DMS153 (cell line): ENCODE data around the gene CMSS1.

Experiments used
- DNase-seq: peaks from one replicate; lab custom pipeline; 2025; lab: John Stamatoyannopoulos, UW

Gene CMSS1

DNA sequence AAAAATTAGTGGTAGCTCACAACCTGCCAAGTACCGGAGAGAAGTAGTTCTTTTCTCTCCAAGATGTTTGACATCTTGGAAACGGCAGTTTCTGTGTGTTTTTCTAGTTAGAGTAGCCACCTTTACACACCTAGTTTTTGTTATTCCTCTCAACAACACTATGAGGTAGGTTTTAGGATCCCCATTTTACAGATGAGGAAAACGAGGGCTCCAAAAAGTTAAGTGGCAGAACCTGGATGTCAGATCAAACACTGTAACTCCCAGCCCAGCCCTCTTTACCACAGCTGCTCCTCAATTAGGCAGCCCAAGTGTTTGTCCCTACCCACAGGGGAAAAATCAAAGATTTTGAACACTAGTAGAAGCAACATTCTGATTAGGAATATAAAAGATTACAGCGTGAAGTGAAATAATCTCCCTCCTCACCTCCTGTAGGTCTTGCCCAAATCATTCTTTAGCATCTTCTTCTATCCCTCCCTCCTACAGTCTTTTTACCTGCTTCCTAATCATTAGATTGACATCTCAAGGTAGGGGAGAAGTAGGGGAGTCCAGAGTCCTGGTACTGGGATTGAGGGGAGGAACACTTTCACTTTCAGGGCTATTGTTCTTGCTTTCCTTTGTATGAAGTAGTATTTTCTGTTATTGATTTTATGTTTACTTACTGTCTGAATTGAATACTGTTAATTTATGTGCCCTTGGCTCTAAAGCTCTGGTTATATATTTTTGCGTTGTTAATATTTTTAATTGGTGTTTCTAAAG lies 142.6 kb downstream of the CMSS1 start:
- no peak for DNase-seq

DNA sequence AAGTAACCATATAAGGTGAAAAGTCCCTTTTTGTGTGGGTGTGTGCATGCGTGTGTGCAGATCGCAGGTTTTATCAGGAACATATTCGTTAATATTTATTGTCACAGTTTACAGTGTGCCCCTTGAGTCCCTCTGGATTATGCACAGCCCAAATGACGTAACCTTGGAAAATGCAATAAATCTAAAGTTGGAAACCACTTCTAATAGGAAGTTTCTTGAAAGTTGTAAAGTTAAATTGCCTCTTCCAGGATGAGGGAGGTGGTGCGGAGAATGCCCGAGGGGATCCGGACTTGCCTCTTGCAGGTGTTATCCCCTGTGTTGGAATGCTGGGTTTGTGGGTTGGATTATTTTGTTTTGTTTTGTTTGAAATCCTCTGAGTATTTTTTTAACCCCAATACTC lies 143.3 kb downstream of the CMSS1 start:
- DNase-seq = no peak

DNA sequence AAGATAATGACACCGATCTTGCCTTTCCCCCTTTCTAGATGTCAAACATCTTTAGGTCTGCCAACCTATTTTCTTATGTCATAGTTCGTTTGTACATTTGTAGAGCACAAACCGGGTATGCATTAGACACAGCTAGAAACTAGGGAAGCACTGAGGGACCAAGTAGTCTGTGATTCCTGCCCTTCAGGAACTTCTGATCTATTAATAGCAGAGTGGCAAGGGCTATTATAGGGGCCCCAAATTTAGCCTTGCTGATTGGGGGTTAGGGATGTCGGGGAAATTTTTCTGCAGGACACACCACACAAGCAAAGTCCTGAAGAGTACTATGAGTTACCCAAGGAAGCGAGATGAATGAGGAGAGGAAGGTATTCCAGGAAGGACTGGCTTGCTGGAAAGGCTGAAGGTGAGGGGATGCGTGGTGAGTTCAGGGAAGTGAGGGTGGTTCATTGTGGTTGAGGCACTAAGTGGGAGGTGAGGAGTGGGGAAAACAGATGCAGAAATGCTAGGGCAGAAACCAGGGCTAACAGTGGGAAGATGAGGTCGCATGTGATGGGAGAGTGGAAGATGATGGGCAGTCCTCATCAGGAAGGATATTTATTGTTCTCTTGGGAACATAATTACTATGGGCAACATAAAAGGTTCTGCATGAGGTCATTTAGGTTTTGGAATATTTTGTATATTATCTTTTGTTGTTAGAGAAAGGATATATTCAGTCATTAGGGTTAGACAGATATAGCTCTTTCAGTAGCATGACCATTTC lies 144.3 kb downstream of the CMSS1 start:
- DNase-seq = no peak

DNA sequence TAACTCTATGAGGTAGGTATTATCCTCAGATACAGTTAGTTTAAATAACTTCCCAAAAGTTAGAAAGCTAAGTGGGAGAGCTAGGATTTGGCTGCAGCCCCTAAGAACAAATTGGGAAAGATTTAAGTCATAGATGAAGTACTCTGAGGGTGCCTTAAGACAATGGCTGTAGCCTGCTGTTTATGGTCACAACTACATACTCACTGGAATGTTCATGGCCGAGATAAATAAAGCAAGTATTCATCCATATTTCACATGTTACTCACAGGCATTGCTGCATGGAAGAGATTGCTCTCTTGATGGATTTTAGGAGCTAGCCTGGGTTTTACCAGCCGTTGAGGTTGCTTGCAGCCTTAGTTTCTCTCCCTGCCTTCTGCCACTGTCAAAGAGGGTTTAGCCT lies 145.0 kb downstream of the CMSS1 start:
- DNase-seq = no peak

DNA sequence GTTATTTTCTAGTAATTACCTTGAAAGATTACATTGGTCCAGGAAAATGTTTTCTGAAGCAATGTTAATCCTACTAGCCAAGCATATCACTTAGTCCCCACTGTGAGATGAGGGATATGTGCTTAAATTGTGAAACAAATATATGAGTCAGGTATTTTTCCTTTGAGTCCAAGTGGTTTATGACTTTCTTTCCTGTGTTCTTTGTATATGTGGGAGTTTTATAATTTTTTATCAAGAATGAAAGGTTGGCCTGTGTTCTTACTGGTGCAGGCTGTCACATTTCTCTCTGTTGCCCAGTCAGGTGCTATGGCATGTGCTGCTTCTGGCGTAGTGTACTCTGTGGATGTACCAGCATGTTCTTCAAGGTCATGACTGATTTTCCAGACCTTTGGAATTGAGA lies 147.4 kb downstream of the CMSS1 start:
- DNase-seq = no peak

DNA sequence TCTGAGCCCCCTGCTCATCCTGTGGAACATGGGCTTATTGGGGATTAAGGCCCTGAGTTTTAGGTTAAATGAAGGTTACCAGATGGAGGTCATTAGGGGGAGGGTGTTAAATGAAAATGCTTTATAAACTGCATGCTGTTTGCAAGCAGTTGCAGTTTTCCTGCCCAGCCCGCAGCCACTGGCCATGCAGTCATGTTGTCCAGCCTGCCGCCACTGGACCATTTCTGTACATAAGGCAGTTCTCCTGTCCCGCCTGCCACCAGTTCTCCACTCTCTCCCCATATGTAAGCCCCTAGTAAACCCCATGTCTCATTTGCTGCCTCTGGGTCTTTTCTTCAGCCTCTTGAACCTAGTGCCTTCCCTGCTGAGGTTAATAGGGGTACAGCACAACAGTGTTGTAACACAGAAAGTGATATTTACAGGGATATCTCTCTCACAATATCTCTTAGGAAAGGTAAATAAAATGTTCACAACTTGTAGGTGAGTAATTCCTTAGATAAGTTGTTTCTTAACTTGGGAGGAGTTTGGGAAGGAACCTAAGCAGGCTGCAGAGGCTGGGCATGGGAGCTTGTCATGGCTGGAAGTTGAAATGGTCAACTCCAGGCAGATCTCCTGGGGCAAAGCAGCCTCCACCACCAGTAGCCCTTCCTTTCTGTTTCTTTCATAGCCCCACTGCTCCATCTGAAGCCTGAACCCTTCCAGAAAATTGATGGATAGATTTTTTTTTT lies 148.2 kb downstream of the CMSS1 start:
- no peak for DNase-seq

DNA sequence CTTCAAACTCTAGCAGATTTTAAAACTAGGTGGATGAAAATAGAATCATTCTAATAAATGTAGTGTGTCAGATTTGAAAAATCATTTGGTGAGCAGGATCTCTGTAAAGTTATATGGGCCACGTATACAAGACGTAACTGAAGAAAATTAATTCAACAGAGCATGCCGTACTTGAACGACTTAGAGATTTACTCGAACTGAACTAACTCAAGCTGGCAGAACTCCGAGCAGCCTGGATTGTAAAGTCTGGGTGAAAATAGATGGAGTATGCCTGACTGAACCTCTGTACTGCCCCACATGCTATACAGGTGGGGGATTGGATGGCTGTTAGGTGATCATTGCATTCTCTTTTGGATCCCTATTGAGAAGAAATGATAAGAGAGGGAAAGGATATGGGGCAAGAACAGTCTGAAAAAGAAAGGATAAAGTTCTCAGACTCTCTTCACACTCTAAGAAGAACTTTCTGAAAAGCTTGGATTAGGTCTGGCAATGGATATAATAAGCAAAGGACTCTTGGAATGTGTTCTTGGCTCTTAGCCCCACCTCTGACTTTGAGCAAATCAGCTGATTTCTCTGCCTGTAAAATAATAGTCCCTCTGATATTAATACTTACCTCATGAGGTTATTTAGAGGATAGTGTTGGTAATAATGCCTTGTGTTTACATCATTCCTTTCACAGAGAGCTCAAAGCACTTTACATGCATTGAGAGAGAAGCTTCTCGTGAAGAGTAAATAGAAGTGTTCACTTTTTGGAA lies 149.2 kb downstream of the CMSS1 start:
- DNase-seq = no peak

DNA sequence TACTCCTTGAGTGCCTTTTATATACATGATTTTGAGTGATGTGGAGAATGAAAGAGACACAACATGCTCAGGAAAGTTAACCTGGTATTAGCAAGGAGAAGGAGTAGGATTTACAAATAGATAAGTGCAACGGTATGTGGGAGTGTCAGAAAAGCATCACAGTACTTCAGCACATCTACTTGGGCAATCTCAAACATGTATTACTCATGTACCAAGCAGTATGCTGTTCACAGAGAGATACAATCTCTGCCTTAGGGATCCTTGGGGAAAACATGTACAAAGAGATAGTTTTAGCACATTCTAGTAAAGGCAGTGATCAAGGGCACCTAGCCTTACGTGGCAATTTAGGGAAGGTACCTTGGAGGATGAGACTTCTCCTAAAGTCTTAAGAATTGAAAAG lies 150.1 kb downstream of the CMSS1 start:
- no peak for DNase-seq

DNA sequence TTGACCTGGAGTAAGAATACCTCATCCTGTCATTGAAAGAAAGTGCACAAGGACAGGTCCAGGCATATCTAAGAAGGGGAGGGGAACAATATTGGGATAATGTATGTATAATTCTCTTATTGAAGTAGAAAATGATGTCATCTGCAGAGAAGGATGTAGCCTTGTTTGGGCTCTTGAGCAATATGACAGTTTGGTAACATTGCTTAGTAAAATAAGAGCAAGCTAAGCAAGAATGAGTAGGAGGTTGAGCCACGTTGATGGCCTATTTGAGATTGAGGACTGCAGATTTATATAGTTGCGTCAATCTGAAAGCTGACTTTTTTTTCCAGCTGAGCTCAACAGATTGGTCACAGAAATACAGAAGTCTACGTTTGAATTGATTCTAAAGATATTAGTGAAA lies 151.5 kb downstream of the CMSS1 start:
- DNase-seq = no peak

DNA sequence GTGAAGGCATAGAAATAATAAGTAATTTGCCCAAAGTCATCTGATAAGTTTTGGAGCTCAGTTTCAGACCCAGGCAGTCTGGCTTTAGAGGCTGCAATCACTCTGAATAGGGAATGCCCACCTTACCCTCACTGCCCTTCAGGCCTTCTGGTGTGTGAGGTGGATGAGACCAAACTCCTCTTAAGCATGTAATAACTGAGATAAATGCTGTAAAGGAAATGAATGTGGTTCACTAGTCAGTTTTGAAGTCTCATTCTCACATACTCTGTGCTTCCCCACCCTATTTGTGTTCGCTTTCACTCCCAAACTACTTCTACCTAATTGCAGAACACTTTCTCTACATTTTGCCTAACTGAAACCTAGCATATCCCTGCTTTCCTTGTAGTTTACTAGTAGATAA lies 152.5 kb downstream of the CMSS1 start:
- DNase-seq = no peak

DNA sequence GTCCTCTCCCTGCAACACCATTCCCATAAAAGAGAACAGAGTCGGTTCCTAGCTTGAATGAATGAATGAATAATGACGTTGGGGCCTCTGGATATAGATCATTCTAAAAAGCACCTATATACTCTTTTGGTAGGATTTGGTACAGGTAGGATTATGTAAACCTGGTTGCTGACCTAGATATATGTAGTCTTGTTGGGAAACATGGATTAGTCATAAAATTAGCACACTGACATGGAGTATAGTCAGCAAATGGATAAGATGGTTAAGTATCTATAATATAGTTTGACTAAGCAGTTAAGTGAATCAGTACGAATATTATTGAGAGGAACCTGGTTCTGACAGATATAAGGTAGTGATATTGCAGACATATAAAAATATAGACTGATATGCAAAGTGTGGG lies 154.1 kb downstream of the CMSS1 start:
- DNase-seq = no peak

DNA sequence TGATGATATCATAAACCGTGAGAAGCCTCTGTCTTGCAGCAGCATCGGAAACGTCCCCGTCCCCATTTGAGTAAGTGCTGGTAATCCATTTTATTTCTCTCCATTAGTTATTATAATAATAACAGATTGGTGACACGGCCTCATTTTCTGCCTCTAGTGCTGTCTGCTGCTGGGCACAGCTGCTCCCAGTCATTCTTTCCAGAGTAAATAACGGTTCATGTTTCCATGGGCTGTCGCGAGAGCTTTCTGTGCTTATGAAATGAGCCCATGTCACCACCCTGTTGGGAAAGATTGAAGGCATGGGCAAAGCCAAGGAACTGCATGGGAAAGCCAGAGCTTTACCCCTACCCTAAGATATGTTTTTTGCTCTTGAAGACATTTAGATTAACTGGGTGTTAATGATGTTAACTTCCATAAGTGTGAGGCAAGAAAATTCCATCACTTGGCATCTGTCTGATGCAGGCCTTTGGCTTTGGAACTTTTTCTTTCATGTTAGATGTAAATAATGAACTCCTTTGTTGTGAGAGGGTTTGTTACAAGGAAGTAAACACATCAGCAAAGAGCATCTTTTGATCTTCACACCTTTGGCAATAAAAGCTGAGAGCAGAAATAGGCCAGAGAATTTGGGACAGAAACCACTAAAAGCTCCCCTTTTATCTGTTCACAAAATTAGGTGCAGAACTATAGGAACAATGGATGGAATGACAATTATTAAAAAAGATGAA lies 154.9 kb downstream of the CMSS1 start:
- DNase-seq = no peak

DNA sequence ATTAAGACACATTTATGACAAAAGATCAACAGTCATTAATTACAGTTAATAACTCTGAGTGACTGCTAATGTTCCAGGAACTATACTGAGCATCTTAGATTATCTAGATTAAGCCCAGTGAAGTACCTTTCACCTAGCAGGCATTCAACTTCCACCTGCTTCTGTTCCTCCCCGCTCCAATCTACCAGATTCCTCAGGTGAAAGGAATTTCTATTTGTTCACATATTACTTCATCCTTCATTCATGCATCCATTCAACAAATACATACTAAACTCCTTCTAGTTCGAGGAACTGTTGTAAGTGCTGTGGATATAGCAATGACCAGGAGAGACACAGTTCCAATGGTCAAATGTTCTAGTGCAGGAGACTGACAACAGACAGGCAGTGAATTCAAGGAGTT lies 157.3 kb downstream of the CMSS1 start:
- DNase-seq = no peak

DNA sequence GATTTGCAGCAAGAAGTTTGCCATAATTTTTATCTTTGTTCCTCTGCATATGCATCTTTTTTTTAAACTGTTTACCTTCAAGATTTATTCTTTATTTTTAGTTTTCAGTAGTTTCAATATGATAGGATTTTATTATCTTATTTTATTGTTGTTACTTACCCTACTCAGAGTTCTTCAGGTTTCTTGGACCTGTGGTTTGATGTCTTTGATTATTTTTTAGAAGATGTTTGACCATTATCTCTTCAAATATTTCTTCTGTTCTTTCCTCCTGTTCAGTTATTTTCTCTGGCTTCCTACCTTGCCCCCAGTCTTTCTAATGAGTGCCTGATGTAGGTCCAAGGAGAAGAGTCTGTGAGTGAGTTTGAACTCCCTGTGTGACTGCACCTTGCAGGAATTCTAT lies 158.9 kb downstream of the CMSS1 start:
- DNase-seq = no peak

DNA sequence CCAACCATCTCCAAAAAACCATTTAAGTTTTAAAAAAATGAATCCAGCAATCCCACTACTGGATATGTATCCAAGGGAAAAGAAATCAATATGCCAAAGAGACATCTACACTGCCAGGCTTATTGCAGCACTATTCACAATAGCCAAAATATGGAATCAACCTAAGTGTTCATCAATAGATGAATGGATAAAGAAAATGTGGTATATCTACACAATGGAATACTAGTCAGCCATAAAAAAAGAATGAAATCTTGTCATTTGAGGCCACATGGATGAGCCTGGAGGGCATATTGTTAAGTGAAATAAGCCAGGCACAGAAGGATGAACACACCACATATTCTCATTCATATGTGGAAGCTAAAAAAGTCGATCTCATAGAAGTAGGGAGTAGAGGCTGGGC lies 160.6 kb downstream of the CMSS1 start:
- DNase-seq = no peak

DNA sequence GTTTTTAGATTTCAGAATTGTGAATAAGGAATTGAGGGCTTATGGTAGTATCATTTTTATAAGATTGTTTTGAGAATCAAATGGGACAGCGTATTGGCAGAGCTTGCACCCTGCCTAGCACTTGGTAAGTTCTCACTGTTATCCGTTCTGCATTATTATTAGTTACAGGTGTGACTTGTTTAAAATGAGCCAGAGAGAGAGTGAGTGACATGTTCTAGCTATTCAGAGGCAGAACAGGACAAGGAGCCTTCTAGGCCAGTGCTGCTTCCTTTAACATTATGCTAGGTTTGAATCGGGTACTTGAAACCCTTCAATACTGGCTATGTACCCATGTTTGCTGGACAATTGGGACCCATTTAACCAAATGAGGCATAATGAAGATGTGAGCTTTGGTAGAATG lies 162.9 kb downstream of the CMSS1 start:
- no peak for DNase-seq

DNA sequence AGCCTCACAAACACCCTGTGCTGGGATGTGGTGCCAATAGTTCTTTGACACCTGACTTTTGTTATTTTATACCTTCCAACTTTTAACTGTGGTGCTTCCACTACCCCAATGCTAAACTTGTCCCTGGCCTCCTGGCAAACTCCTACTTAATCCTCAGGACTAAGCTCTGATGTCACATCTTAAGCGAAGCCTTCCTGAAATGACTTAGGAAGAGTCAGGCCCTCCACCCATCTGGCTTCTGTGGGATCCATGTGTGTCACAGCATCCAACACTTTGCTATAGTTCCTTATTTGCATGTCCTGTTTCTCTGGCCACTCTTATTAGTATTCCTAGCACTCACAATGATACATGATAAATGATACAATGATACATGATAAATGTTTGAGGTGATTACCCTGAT lies 163.5 kb downstream of the CMSS1 start:
- no peak for DNase-seq

DNA sequence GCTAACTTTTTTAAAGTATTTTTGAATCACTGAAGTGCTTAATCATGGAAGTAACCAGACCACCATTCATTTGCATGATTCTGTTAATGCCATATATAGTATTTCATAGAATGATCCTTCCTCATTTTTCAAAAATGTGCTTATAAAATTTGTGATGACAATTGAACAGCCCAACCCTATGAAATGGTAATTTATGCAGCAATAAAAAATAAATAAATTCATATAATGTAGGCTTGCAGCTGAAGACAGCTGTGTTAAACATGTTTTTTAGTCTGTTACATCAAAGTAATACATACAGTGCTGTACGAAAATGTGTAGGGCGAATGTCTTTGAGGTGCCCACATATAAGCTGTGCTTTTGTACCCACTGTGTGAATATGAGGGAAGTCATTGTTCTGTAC lies 165.0 kb downstream of the CMSS1 start:
- no peak for DNase-seq

DNA sequence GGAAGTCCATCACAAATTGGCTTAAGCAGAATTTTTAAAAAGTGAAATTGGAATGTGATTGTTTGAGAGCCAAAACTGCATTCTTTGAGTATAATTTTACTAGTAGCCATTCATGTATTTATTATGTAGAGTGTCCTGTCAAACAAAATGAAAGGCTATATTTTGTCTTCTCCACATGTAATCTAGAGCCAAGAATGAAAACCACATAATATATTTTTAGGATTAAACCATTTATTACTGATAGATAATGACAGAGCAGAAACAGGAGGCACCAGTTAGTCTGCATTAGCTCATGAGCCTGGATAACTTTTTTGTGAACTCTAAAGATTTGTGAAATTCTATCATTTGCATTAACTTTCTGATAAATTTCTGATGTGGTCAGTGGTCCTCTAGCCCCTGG lies 166.5 kb downstream of the CMSS1 start:
- no peak for DNase-seq

DNA sequence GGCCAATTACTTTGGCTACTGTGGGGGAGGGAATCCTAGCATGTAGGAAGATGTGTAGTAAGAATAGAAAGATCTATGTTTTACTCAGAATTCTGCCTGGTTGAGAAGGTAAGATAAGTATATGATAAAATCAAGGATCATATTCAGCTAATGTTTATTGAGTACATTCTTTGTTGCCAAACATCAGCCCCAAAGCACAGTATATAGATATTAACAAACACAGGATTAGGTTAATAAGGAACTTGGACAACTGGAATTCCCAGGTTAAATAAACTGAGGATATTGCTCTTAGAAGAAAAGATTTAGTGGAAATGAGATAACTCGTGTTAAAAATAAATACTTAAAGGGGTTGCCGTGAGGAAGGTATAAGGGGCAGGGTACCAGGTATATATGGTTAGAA lies 167.0 kb downstream of the CMSS1 start:
- DNase-seq = no peak

DNA sequence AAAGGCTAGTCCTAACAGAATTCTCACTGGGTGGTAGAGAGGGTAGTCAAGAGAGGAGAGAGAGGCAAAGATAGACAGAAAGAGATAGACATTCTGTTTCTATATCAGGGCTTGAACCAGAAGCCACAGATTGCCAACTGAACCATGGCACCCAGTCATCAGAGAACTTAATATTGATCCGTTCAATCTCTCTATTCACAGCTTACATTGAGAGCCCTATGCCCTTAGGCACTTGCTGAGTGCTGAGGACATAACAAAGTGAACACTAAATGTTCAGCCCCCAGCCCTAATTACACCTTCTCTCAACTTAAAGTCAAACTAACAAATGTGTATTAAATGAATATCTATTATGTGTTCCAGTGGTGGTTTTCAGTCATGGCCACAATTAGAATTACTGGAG lies 172.5 kb downstream of the CMSS1 start:
- no peak for DNase-seq

DNA sequence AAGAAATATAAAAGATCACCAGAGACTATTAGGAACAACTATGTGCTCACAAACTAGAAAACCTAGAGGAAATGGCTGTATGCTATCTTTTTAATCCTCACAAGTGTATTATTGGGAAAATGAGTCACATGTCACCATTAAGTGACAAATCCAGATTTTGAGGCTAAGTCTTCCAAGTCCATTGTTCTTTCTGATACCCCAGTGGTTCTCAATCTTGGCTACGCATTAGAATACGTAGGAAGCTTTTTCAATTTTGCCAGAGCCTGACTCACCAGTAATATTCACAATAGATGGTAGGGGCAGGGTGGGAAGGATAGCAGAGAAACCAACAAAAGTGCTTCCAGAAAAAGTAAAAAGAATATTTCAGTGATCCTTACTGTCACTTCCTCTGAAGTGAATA lies 179.6 kb downstream of the CMSS1 start:
- DNase-seq = no peak
